SK-N-SH treated with all-trans-retinoic acid at 6 μM for 48 hours (cell line): Measurements from ENCODE around the gene NAT16.

Source experiments
- ARNTL ChIP-seq: fragments of 450-650 bp; formaldehyde crosslinking; IDR thresholded peaks from 2 replicates; pipeline ENCODE4 v1.5.0; 2020; ENCODE audit warnings: low read depth, mild to moderate bottlenecking, moderate library complexity, borderline replicate concordance
- ZNF70 ChIP-seq: fragments of 450-650 bp; formaldehyde crosslinking; IDR thresholded peaks from 2 replicates; pipeline ENCODE4 v1.5.0; 2020; ENCODE audit warnings: mild to moderate bottlenecking, moderate library complexity
- TF ChIP-seq, protein P1 (sequence below): fragments of 250-450 bp; sonication (Bioruptor Pico); IDR thresholded peaks from 2 replicates; pipeline ENCODE4 v1.8.0; 2020; ENCODE audit warnings: mild to moderate bottlenecking, moderate library complexity, borderline replicate concordance

DNA sequence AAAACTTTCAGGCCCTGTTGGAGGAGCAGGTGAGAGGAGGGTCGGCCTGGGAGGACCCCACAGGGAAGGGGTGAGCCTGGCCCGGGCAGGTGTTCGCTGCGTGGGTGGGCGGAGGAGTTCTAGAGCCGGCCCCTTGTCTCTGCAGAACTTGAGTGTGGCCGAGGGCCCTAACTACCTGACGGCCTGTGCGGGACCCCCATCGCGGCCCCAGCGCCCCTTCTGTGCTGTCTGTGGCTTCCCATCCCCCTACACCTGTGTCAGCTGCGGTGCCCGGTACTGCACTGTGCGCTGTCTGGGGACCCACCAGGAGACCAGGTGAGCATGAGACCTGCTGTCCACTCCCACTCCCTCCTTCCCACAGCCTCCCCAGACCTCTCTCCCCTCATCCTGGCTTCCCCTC is 43.4 kb upstream of the NAT16 start:
- TF ChIP-seq ZNF70 (no peak), ARNTL (no peak)
- TF ChIP-seq, protein P1, sequence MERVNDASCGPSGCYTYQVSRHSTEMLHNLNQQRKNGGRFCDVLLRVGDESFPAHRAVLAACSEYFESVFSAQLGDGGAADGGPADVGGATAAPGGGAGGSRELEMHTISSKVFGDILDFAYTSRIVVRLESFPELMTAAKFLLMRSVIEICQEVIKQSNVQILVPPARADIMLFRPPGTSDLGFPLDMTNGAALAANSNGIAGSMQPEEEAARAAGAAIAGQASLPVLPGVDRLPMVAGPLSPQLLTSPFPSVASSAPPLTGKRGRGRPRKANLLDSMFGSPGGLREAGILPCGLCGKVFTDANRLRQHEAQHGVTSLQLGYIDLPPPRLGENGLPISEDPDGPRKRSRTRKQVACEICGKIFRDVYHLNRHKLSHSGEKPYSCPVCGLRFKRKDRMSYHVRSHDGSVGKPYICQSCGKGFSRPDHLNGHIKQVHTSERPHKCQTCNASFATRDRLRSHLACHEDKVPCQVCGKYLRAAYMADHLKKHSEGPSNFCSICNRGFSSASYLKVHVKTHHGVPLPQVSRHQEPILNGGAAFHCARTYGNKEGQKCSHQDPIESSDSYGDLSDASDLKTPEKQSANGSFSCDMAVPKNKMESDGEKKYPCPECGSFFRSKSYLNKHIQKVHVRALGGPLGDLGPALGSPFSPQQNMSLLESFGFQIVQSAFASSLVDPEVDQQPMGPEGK (CRISPR knock-in tag): no peak
